Femur (tissue), 1 donor: ENCODE measurements around the gene MTCL1.

Experiments used
- DNase-seq: peaks from one replicate; pipeline ENCODE4 v3.0.0-alpha.2; 2017

MTCL1 gene

DNA sequence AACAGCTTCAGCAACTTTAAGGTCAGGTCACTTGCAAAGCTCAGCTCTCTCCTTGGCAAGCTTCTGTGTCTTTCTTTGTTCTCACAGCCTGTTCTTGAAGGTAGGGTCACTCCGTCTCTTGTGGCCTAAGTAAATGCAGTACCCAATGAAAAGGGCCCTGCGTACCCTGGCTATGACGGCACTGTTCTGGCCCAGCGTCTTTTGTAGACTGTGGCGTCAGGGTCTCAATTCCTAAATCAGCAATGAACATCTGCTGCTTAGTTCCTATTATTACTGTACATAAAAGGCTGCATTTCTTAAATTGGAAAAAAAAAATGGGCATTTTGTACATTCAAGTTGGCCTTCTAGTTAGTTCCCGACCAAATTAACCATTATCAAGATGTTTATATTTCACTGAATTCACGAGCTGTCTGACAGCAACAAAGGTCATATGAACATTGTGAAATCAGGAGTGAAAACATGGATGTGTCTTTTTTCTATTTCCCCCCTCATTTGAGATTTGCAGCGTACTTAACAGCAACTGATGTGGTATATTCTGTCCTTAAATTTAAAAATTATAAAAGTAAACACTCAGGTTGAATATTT, 17.0 kb upstream of the MTCL1 start:
- DNase-seq: no peak

DNA sequence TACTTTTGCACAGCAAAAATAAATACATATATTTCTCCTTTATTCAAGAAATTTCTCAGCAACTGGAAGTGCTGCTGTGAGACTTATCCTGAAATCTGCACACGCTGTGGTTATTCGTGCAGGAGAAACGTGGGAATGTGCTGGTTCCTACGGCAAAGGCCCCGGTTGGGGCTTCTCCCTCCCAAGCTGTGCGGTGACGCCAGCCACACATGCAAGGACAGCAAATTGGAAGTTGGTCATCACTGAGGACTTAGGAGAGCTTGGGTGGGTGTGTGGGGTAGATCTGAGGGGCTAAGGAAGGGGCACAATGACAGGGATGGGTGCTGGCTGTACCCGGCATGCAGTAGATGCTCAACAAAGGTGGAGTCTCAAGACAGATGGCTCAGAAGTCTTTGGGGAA, 16.5 kb upstream of the MTCL1 start:
- no peak for DNase-seq

DNA sequence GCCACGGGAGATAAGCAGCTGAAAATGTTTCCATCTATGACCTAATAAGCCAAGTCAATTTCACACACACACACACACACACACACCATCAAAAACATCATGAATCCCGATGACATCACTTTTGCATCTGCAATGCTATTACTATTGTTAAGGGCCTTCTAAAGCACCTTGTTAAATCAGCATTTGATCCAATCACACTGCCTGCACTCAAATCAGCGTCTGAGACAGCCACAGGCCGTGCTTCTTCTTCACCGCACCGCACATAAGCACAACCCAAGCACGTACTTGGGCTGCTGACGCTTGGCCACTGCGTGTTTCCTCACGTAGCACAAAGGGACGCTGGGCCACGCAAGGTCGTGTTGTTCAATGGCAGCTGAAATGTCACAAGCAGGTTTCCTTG, 15.8 kb upstream of the MTCL1 start:
- no peak for DNase-seq

DNA sequence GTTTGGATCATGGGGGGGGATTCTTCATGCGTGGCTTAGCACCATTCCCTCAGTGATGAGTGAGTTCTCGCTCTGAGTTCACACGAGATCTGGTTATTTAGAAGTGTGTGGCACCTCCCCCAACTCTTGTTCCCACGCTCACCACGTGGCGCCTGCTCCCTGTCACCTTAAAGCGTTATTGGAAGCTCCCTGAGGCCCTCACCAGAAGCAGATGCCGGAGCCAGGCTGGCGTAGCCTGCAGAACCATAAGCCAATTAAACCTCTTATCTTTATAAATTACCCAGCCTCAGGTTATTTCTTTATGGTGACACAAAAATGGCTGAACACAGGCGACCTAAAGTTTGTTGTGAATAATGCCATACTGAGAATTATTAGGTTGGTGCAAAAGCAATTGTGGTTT, 10.5 kb upstream of the MTCL1 start:
- no peak for DNase-seq

DNA sequence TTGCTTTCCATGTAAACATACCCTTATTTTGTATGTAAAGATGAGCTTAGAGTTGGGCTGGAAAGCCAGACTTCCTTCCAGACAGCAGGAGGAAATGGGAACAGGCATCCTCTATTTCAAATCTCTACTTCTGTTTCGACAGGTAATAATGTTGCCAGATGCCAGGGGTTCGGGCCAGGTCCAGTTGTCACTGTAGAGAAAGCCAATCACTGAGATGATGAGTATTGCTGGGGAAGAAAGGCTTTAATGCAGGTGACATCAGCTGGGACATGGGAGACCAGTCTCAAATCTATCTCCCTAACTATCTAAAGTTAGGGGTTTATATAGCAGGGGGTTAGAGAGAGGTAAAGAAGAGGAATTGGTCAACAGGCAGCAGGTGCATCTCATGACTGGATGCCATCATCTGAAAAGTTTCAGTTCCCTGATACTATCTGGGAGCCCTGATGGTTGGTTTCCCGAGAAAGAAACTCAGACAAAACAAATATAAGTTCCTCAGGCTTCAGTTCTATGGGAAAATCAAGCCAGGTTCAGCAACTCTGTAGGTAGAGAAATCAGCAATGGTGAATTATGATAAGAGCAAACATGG, 9.3 kb upstream of the MTCL1 start:
- no peak for DNase-seq

DNA sequence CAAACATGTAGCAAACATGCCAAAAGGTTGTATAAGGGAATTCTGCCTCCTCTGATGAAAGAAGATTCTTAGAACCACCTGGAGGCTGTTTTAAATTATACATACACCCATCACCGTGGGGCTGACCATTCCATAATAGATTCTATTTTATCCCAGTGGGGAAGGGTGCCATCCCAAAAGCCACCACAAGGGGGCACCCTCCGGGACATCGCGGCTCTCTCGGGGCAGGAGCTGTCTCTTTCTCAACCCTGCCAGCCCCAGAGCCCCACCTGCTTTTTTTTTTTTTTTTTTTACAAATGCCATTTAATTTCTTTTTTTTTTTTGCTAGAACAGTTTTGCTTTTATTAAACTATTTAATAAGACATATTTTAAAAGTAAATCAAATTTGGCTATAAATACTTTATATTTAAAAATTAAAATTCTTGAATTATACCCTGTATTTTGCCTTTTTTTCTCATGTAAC, 8.6 kb upstream of the MTCL1 start:
- peak; percentile 79 for DNase-seq

DNA sequence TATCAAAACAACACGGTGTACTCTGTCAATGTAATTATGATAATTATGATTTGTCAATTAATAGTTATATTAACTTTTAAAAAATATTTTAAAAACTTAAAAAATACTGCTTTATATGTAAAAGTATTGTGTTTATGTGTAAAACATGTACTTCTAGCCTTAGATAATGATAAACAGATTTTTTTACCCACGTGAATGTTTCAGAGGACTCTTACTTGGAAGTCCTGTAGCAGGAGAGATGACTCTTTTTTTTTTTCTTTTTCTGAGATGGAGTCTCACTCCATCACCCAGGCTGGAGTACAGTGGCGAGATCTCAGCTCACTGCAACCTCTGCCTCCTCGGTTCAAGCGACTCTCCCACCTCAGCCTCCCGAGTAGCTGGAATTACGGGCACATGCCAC, 6.2 kb upstream of the MTCL1 start:
- no peak for DNase-seq

DNA sequence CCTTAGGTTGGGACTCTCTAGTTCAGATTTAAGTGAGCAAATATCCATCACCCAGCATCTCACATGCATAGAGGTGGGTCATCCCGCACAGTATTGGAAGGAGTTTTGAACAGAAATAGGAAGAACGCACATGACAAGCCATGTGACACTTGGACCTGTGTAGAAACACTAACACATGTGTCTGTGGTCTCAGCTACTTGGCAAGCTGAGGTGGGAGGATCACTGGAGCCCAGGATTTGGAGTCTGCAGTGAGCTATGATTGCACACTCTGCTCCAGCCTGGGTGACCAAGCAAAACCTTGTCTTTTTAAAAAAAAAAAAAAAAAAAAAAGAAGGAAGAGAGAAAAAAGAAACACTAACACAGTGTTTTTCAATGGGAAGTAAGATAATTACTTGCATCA, 5.4 kb upstream of the MTCL1 start:
- DNase-seq: peak; percentile 45

DNA sequence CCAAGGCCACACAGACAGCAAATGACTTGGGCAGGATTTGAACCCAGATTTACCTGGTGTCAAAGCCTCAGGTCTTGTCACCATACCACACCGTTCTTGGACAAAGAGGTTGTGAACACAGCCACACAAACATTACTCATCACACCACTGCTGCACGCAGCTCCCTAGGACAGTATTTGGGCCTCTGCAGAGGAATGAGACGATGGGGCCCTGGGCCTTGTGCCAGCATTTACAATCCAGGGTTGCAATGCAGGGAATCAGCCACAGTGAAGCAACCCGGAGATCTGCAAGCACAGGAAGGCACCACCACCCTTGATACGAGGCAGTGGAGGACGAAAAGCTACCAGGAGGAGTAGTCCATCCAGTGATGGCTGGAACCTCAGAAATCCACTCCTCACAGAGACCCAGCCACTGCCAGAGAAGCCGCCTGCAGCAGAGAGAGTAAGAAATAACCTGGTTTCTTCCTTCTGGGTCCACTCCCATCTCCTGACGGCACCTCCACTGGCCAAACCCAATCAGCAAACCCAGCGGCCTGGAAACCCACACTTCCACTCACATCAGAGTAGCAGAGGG, 3.7 kb upstream of the MTCL1 start:
- no peak for DNase-seq

DNA sequence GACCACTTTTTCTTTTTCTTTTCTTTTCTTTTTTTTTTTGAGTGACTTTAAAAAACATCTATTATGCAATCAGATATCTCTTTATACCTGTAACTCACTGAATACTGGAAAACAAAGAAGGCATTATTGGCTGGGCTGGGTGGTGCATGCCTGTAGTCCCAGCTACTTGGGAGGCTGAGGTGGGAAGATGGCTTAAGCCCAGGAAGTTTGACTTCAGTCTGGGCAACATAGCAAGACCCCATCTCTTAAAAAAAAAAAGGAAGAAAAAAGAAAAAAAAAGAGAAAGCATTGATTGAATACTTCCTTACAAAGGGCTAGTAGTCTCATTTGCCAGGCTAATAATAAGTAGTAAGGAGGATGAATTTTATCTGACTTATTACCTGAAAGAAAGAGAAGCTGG, 2.7 kb upstream of the MTCL1 start:
- no peak for DNase-seq

DNA sequence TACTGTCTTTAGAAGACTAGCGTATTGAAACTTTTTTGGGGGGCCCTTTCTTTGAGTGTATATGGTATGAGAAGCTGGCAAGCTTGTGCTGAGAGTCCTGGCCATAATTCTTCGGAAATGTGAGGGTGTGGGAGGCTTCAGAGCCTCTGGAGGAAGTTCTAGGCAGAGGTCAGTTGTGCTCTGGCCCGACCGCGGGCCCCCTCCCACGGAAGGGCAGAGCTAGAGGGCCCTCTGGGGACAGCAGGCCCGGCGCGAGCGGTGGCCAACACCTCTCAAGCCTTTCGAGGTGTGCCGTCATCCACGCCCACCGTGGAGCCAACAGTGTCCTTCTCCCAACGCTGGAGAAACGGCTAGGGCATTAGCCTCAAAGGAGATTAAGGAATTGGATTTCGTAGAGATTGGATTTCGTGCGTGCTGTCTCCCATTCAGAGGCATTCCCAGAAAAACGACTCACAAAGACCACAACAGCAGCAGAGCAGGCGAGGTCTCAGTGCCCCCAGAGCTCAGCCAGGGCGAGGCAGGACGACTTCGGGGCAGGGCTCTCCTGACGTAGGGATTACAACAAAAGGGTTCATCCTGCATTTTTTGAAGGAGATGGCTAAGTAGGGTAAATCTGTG, 2.2 kb upstream of the MTCL1 start:
- no peak for DNase-seq

DNA sequence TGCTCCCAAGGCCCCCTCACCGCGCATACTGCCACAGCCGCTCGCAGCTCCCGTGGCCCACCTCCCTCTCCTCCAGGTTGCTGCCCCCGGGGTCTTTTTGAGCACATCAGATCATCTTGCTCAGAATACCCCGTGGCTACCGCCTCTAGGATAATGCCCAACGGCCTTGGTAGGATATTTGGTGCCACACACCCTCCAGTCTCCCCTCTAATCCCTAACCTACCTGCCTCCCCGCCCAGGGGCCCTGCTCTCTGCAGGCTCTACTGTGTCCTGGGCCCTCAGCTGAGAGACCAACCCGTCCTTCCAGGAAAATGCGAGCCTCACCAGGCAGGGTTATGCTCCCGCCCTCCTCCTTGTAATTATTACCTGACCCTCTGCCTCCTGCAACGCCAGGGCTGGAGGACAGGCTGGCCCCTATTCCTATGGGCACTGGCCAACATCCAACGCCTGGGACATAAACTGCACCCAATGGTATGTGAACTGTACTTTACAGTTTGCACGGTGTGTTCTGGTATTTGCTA, 1.5 kb upstream of the MTCL1 start:
- DNase-seq: peak; percentile 30

DNA sequence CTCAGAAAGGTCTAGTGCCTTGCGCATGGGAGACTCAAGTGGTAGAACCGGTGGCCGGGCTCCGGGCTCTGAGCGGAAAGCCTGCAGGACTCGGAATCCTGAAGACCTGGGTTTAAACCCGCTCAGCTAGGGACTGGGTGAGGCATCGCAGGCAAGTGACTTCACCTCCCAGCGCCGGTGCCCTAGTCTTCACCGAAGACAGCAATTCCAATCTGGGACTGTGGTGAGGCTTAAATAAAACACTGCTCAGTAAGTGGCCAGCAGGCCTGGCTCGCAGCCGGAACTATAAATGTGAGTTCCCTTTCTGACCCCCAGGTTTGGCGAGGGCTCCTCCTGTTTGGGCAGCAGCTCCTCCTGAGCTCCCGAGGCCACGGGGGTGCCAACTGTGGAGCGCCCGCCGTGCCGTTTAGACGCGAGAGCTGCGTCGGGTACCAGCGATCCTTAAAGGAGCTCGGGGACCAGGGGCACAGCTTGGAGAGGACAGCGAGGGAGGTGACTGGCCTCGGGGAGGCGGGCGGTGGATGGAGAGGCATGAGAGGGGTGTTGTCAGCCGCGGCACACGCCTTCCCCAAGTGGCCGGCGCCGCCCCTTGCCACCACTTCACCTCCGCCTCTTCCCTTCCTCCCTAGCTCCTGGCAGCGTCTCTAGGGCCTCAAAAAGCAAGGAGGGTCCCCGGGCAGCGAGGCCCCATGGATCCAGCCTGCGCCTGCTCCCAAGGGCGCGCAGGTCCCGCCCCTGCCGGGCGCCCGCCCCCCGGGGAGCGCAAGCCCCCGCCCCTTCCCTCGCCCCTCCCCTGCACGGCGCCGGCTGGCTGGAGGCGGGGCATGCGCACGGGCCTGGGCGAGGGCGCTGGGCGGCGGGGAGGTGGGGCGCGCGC, 757 bp upstream of the MTCL1 start:
- peak; percentile 92 for DNase-seq

DNA sequence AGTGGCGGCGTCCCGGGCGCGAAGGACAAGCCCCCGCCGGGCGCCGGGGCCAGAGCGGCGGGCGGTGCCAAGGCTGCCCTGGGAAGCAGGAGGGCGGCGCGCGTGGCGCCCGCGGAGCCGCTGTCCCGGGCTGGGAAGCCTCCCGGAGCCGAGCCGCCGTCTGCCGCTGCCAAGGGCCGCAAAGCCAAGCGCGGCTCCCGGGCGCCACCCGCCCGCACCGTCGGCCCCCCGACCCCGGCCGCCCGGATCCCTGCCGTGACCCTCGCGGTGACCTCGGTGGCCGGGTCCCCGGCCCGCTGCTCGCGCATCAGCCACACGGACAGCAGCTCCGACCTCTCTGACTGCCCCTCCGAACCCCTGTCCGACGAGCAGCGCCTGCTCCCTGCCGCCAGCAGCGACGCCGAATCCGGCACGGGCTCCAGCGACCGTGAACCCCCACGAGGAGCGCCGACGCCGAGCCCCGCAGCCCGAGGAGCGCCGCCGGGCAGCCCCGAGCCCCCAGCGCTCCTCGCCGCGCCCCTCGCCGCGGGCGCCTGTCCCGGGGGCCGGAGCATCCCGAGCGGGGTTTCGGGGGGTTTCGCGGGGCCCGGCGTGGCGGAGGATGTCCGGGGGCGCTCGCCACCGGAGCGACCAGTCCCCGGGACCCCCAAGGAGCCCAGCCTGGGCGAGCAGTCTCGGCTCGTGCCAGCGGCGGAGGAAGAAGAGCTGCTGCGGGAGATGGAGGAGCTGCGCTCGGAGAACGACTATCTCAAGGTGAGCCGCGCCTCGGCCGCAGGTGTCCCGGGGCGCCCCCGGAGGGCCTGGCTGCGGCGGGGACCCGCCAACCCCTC, 820 bp downstream of the MTCL1 start:
- peak; percentile 36 for DNase-seq

DNA sequence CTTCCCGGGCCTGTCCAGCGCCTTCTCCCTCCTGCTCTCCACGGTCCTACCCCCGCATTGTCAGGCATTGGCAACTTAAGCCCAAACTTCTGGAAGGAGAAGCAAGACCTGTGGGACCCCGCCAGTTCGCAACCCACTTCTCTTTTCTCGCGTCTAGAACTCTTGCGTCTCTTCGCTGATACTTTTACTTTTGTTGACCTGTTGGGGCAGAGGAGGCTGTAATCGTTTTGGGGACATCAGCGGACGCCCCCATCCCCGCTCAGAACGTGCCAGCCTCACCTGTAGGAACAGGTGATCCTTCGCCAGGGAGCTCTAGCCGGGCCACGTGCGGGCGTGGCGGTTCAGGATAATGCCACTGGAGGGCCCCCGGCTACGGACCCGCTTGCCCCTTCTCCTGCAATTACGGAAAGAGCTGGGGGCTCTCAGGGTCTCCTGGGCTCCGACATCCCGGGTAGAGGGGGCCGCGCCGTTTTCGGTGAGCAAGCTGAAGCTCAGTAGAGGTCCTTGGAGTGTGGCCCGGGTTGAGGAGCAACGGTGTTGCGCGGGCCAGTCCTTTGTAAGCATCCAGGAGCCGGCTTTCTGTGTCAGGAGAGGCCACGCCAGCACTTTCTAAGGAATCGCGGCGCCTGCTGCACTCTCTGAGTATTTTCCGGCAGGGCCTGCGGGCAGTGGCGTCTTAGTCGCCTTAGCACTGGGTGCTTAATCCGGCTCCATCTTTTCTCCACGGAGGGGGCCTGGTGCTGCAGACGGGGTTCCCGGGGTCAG, 1.6 kb downstream of the MTCL1 start:
- DNase-seq: peak; percentile 53

DNA sequence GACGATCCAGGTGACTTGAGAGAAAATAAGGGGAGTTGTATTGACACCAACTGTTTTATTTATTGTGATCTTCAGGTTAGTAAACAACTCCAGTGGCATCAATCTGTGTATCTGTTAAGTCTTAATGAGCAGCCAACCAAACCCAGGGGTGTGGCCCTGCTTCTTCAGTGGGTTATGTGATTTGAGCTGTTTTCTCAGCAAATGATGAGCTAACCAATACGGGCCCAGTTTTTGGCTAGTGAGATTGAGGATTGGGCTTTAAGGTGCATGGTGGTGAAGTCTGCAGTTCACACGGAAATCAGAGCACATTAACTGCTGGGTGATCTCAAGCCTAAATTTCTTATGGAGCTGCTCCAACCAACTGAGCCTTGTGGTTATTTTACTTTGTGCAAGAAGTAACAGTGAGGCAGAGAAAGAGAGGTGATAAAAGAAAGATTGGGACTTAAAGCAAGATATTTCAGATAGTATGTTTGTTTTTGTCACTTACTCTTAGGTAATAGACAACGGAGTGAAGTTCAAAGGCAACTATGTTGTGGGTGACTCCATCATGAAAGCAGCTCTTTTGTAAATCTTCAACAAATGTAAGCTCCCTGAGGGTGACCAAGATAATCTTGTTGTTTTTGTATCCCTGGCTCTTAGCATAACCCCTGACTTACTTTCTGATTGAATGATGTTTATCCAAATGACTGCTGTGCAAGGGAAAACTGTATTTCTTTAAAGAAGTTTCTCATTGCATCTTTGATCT, 2.4 kb downstream of the MTCL1 start:
- no peak for DNase-seq

DNA sequence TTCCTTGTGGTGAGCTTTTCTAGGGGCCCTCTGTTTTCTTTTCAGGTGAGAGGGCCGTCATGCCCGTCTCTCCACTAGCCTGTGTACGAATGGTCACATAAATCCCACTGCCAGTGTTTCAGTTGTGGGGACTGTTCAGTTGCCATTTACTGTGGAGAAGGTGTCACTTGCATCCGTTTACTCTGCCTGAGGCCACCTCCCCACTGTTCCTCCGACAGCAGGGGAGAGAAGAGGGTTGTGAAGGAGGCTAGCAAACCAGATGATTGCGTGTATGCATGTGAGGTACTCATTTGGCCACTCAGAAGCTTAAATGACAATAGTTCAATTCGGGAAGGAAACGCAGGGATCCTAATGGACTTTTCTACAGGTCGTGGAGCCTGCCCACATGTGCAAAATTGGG, 3.3 kb downstream of the MTCL1 start:
- no peak for DNase-seq

DNA sequence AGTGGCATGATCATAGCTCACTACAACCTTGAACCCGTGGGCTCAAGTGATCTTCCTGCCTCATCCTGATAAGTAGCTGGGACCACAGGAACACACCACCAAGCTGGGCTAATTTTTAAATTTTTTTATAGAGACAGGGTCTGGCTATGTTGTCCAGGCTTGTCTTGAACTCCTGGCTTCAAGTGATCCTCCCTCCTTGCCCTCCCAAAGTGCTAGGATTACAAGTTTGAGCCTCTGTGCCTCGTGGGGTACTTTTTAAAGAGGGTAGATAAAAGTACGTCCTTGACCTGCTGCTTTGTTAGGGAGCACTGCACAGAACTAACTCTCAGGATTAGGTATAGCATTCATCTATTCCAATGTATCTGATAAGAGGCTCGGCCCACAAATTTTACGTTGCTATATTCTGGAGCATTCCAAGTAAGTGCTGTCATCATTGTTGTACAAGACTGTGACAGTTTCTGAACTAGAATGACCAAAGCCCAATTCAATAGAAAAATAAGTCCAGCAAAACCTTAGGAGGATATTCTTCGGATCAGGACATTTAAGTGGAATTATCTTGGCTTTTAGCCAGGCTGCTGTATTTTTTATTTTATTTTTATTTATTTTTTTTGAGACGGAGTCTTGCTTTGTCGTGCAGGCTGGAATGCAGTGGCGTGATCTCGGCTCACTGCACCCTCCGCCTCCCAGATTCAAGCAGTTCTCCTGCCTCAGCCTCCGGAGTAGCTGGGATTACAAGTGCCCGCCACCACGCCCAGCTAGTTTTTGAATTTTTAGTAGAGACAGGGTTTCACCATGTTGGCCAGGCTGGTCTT, 4.1 kb downstream of the MTCL1 start:
- no peak for DNase-seq

DNA sequence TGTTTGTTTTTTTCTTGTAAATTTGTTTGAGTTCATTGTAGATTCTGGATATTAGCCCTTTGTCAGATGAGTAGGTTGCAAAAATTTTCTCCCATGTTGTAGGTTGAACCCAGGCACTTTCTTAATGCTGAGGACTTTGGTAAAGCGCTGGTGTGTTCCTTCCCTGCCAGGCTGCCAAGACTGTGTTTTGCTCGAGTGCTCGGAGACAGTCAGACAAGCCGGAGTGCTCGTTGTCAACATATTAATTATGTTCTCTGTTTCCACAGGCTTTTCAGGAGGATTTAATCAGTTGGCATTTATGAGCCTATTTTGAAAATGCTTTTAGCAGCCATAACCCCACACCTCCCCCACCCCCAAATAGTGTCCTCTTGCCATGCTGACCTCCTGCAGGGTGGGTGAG, 6.4 kb downstream of the MTCL1 start:
- no peak for DNase-seq

DNA sequence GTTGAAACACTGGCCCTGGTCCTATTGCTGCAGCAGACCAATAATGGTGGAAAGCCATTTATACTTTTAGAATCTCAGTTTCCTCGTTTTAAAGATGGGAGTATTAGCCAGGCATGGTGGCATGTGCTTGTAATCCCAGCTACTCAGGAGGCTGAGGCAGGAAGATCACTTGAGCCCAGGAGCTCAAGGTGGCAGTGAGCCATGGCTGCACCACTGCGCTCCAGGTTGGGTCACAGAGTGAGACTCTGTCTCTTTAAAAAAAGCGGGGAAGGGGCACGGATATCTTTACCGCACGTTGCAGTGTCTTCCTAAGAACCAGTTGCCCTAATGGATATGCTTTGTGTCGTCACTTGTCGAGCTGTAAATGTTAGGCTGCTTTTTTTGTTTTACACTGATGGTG, 8.3 kb downstream of the MTCL1 start:
- DNase-seq: no peak
